Common myeloid progenitor, CD34-positive (primary cell): Measurements from ENCODE around the gene CCNA1.
A peak's percentile ranks its signal among the peaks of the same experiment; 100 is the strongest.

Experiments used
- CTCF ChIA-PET: fragments of 350-600 bp; sonication (Branson Sonifier 250); formaldehyde crosslinking; loops from one replicate; lab custom pipeline; 2021; ENCODE audit warnings: antibody characterized with exemption; lab: Charles Lee
- POLR2A ChIA-PET: fragments of 350-600 bp; sonication (Branson Sonifier 250); formaldehyde crosslinking; loops from one replicate; lab custom pipeline; 2021; ENCODE audit warnings: antibody characterized with exemption; lab: Charles Lee
- DNase-seq, 3 donors: peaks; one replicate each; pipeline versions ENCODE4 v3.0.0 to v3.0.0-alpha.2; 2013
- H3K27ac ChIP-seq, 2 experiments: 1 replicate in 1 of 2; 2 replicates in 1 of 2; pipeline ENCODE4 v1.7.0; 2013; ENCODE audit warnings: inconsistent platforms in 2 of 2, low read length in 2 of 2, mild to moderate bottlenecking in 2 of 2, low read depth in 1 of 2, moderate library complexity in 1 of 2; ENCODE audit not compliant: severe bottlenecking in 2 of 2, insufficient read depth in 1 of 2, poor library complexity in 1 of 2
- H3K27me3 ChIP-seq, 5 experiments: replicated peaks in 2 of 5; 1 replicate in 3 of 5; 2 replicates in 2 of 5; pipeline versions ENCODE4 v1.6.1 to v1.7.0; 2013; ENCODE audit warnings: low read length in 4 of 5, mild to moderate bottlenecking in 2 of 5, moderate library complexity in 2 of 5, inconsistent platforms in 1 of 5; ENCODE audit not compliant: insufficient read depth in 5 of 5, control insufficient read depth in 4 of 5
- H3K36me3 ChIP-seq, 4 experiments: 1 replicate in 2 of 4; 2 replicates in 2 of 4; pipeline versions ENCODE4 v1.6.1 to v1.7.0; 2013; ENCODE audit warnings: low read length in 3 of 4, control low read depth in 1 of 4, mild to moderate bottlenecking in 1 of 4; ENCODE audit not compliant: control insufficient read depth in 4 of 4, insufficient read depth in 4 of 4
- H3K4me1 ChIP-seq, 4 experiments: 1 replicate in 3 of 4; 2 replicates in 1 of 4; pipeline versions ENCODE4 v1.6.1 to v1.7.1; 2013; ENCODE audit warnings: low read length in 3 of 4, mild to moderate bottlenecking in 3 of 4, control low read depth in 1 of 4, inconsistent platforms in 1 of 4, moderate library complexity in 1 of 4; ENCODE audit not compliant: control insufficient read depth in 4 of 4, insufficient read depth in 4 of 4; ENCODE audit errors: control extremely low read depth in 1 of 4
- H3K4me3 ChIP-seq, 7 experiments: 1 replicate in 4 of 7; 2 replicates in 3 of 7; pipeline versions ENCODE4 v1.5.1 to v1.7.0; 2013; ENCODE audit warnings: mild to moderate bottlenecking in 7 of 7, low read length in 6 of 7, moderate library complexity in 6 of 7, inconsistent platforms in 2 of 7, low read depth in 2 of 7, control low read depth in 1 of 7; ENCODE audit not compliant: insufficient read depth in 4 of 7, control insufficient read depth in 1 of 7; ENCODE audit errors: extremely low read depth in 1 of 7
- H3K9me3 ChIP-seq, 5 experiments: 1 replicate in 4 of 5; 2 replicates in 1 of 5; pipeline versions ENCODE4 v1.6.1 to v1.7.1; 2013; ENCODE audit warnings: low read length in 4 of 5, mild to moderate bottlenecking in 2 of 5, inconsistent platforms in 1 of 5, low read depth in 1 of 5, moderate library complexity in 1 of 5; ENCODE audit not compliant: control insufficient read depth in 4 of 5, insufficient read depth in 2 of 5; ENCODE audit errors: control extremely low read depth in 1 of 5
- WGBS: methylation state at CpG from one replicate; pipeline ENCODE4 v1.1.5; 2013; ENCODE audit not compliant: insufficient coverage; 5-methylcytosine and 5-hydroxymethylcytosine counted together

The CCNA1 gene

GRCh38 chr13:36431204-36432105, 840 bp upstream of the CCNA1 start:
- WGBS, result under 1% methylated on average over 65 of the region's 85 CpGs
- H3K36me3 ChIP-seq, result no peaks in the 10 kb centered on the region
- no peak overlapping the region for H3K27ac ChIP-seq
- H3K9me3 ChIP-seq, result no peaks in the 10 kb centered on the region
- CTCF ChIA-PET, result interaction anchor here (1.4 kb wide), 1 partner anchor 10 kb away, joined by 3 read pairs; no protein-coding TSS in a partner anchor
- peak overlapping the region; percentile 0 to 76 (median 68) for H3K4me3 ChIP-seq
- POLR2A ChIA-PET, result no interaction called here
- peaks cover 0 to 46% (median 24%) of the 10 kb centered on the region in 5 experiments for H3K27me3 ChIP-seq
- DNase-seq, result peak in 1 of 3 donors; percentile 45
- peaks cover 4 to 34% (median 30%) of the 10 kb centered on the region in 4 experiments for H3K4me1 ChIP-seq

DNA sequence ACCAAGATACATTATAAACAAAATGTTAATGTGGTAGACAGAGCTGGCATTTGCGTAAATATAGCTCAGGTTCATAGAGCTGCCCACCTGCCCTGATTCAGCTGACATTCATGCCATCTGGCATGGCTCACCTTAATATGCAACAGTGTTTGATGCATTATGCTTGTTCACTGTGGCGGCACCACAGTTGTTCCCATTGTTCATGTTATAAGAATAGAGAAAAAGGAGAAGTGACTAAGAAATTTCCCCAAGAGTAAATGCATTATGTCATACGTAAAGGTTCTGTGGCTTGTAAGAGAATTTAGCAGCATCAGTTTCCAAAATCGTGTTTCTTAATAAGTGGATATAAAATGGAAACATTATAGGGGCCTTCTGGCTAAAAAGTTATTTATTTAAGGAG, 4.5 kb downstream of the CCNA1 start:
- Histone ChIP-seq H3K27ac (no peak overlapping the region), H3K4me1 (peaks cover 0 to 21% (median 9%) of the 10 kb centered on the region in 4 experiments), H3K36me3 (no peaks in the 10 kb centered on the region), H3K4me3 (no peak overlapping the region), H3K9me3 (no peaks in the 10 kb centered on the region), H3K27me3 (peaks cover 0 to 18% (median 9%) of the 10 kb centered on the region in 5 experiments)
- WGBS, result no CpG with 5 or more reads among the region's 4 CpGs
- POLR2A ChIA-PET, result no interaction called here
- CTCF ChIA-PET, result interaction anchor here (1.9 to 3.0 kb wide), 2 partner anchors 10 to 15 kb away, joined by 5 to 7 read pairs; no protein-coding TSS in a partner anchor
- DNase-seq, result peak in 2 of 3 donors; percentile 78 to 82

DNA sequence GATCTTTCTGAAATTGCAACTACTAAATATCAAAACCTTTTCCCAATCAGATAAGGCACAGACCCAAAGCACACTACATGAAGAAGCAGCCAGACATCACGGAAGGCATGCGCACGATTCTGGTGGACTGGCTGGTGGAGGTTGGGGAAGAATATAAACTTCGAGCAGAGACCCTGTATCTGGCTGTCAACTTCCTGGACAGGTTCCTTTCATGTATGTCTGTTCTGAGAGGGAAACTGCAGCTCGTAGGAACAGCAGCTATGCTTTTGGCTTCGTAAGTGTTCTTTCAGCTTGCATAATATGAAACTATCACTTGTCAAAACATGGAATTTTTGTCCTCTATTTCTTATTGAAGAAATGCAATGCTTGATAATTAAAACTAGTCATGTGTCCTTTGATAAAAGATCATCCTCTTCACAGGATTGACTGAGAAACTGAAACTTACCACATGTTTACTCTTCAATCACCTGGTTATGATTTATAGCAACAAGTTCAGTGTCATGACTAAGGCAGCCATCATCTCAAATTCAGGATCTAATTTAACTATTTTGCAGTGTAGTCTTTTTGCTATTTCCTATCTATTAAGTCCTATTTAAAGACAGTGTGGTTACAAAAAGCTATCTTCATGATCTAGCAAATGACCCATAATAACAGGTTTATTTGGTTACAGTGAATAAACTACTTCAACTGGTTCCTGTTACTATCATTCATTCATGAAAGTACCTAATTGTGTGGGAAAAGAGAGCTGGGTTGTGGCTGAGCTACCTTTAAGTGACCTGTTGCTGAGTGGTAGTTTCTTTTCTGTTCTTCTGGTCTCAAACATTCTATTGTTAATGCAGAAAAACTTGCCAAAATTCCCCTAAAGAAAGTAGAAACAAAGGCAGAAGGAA, 6.5 kb downstream of the CCNA1 start:
- peaks cover 0 to 9% (median 0%) of the 10 kb centered on the region in 4 experiments for H3K4me1 ChIP-seq
- peaks cover 0 to 5% (median 0%) of the 10 kb centered on the region in 5 experiments for H3K27me3 ChIP-seq
- H3K27ac ChIP-seq, result no peak overlapping the region
- no peaks in the 10 kb centered on the region for H3K9me3 ChIP-seq
- WGBS, result 81% methylated on average over 5 of the region's 6 CpGs
- POLR2A ChIA-PET, result no interaction called here
- DNase-seq, result no peak
- no peak overlapping the region for H3K4me3 ChIP-seq
- CTCF ChIA-PET, result interaction anchor here (3.0 kb wide), 1 partner anchor 8 kb away, joined by 7 read pairs; no protein-coding TSS in a partner anchor
- no peaks in the 10 kb centered on the region for H3K36me3 ChIP-seq

DNA sequence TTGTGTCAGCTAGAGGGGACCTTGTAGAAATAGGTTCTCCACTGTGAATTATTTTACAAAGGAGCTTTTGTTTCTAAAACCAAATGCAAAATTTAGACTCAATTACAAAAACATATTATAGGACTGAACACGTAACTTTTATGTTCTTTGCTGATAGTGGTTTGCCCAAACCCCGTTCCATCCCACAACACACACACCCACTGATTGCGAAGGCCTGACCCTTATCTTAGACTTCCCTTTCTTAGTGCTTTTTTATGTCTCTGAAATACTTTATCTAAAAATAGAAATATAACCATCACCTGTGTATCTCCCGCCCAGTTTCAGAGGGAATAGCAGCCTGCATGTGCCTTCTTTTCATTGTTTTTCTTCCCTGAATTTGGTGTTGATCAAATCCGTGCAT, 13.0 kb downstream of the CCNA1 start:
- WGBS, result 51% methylated on average over 4 of the region's 5 CpGs
- ChIA-PET CTCF (interaction anchor here (1.4 kb wide), 1 partner anchor 26 kb away, joined by 9 read pairs; no protein-coding TSS in a partner anchor), POLR2A (no interaction called here)
- Histone ChIP-seq H3K4me1 (peaks cover 3 to 25% (median 5%) of the 10 kb centered on the region in 4 experiments), H3K9me3 (no peaks in the 10 kb centered on the region), H3K36me3 (no peaks in the 10 kb centered on the region), H3K27ac (no peak overlapping the region), H3K4me3 (no peak overlapping the region), H3K27me3 (no peaks in the 10 kb centered on the region)
- peak in 2 of 3 donors; percentile 45 to 59 for DNase-seq

DNA sequence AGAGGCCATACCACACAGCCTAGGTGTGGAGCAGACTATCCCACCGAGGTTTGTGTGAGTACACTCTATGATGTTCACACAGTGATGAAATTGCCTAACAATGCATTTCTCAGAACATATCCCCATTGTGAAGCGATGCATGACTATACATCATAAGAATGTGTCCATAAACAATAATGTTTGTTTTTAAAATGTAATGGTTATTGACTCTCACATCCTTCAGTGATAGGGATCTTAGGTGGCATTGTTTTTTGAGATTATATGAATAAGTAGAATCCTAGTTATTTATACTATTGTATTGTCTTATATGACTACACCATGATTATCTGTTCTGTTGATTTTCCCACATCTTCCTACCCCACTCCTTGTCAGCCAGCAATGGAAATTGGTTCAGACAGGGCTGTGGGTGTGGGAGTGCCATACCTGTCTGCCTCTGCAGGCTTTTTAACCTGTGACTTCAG, 13.6 kb downstream of the CCNA1 start:
- Histone ChIP-seq H3K4me3 (no peak overlapping the region), H3K9me3 (no peaks in the 10 kb centered on the region), H3K27me3 (no peaks in the 10 kb centered on the region), H3K4me1 (peaks cover 3 to 32% (median 8%) of the 10 kb centered on the region in 4 experiments), H3K36me3 (no peaks in the 10 kb centered on the region), H3K27ac (no peak overlapping the region)
- ChIA-PET POLR2A (no interaction called here), CTCF (no interaction called here)
- no CpG with 5 or more reads among the region's 2 CpGs for WGBS
- DNase-seq, result no peak

GRCh38 chr13:36447501-36447900, 15.2 kb downstream of the CCNA1 start:
- 100% methylated on average over 7 of the region's 7 CpGs for WGBS
- no peaks in the 10 kb centered on the region for H3K9me3 ChIP-seq
- peaks cover 10 to 45% (median 17%) of the 10 kb centered on the region in 4 experiments for H3K4me1 ChIP-seq
- H3K27me3 ChIP-seq, result no peaks in the 10 kb centered on the region
- H3K36me3 ChIP-seq, result no peaks in the 10 kb centered on the region
- CTCF ChIA-PET, result interaction anchor here (1.2 to 1.8 kb wide), 2 partner anchors 10 to 13 kb away, joined by 3 to 7 read pairs; no protein-coding TSS in a partner anchor
- no peak overlapping the region for H3K4me3 ChIP-seq
- POLR2A ChIA-PET, result no interaction called here
- H3K27ac ChIP-seq, result no peak overlapping the region
- DNase-seq, result no peak
